Vagina (tissue), 2 donors: ENCODE data around the gene AKAP13.

Experiments
- POLR2A ChIP-seq, 2 donors: fragments of 450-650 bp; IDR thresholded peaks; one replicate each; pipeline ENCODE4 v1.6.1; 2017; ENCODE audit warnings: antibody characterized with exemption in 2 of 2, mild to moderate bottlenecking in 2 of 2, moderate library complexity in 2 of 2
- TF ChIP-seq, protein P1 (sequence below), 3 experiments: fragments of 450-650 bp in 2 of 3; fragments of 200-600 bp in 1 of 3; sonication (generic) in 1 of 3; IDR thresholded peaks; one replicate each; pipeline ENCODE4 v1.5.1; 2017 to 2019; ENCODE audit warnings: antibody characterized with exemption in 3 of 3, mild to moderate bottlenecking in 2 of 3, moderate library complexity in 2 of 3

DNA sequence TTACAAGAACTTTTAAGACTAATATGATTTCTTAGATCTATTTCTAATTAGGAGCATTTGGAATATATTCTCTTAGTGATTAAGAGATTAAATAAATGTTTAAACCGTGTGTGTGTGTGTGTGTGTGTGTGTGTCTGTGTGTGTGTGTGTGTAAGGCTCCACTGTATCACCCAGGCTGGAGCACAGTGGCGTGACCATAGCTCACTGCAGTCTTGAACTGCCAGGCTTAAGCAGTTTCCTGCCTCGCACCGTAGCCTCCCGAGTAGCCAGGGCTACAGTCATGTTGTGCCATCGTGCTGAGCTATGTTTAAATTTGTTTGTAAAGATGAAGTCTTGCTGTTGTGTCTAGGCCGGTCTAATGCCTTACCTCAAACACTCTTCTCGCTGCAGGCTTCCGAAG is 305.0 kb downstream of the AKAP13 start:
- TF ChIP-seq POLR2A (IDR thresholded peaks at IDR 0.05) = no peak
- TF ChIP-seq, protein P1, sequence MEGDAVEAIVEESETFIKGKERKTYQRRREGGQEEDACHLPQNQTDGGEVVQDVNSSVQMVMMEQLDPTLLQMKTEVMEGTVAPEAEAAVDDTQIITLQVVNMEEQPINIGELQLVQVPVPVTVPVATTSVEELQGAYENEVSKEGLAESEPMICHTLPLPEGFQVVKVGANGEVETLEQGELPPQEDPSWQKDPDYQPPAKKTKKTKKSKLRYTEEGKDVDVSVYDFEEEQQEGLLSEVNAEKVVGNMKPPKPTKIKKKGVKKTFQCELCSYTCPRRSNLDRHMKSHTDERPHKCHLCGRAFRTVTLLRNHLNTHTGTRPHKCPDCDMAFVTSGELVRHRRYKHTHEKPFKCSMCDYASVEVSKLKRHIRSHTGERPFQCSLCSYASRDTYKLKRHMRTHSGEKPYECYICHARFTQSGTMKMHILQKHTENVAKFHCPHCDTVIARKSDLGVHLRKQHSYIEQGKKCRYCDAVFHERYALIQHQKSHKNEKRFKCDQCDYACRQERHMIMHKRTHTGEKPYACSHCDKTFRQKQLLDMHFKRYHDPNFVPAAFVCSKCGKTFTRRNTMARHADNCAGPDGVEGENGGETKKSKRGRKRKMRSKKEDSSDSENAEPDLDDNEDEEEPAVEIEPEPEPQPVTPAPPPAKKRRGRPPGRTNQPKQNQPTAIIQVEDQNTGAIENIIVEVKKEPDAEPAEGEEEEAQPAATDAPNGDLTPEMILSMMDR (IDR thresholded peaks at IDR 0.05) = no peak
